GM21360 (cell line): ENCODE measurements around the gene NR6A1.

Experiments
- ATAC-seq: cut with Tn5 transposase; IDR thresholded peaks from one replicate; pipeline ENCODE4 v1.9.1; 2021; ENCODE audit warnings: mild to moderate bottlenecking, moderate library complexity; ENCODE audit not compliant: unreplicated experiment

NR6A1 gene

GRCh38 chr9:124541824-124542223, 229.3 kb downstream of the NR6A1 start:
- ATAC-seq, result no peak

- no peak for ATAC-seq
Observed at GRCh38 chr9:124537926-124538325, 233.2 kb downstream of the NR6A1 start.

DNA sequence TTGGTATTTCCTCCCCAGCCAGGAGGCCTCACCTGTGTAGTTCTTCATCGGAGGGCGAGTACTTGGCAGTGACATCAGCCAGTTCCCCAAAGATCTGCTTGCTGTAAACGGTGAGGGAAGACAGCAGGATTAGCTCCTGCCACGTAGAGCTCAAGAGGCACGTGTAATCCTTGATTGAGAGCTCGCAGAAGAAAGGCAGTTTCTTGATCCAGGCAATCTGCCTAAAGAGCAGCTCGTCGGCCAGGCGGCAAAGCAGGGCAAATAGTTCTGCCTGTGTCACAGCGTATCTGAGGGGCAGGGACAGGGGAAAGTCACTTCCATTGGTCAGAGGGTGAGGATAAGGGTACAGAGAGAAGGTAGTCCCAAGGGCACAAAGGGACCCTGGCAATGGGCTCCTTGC, 235.3 kb downstream of the NR6A1 start:
- ATAC-seq, result no peak

DNA sequence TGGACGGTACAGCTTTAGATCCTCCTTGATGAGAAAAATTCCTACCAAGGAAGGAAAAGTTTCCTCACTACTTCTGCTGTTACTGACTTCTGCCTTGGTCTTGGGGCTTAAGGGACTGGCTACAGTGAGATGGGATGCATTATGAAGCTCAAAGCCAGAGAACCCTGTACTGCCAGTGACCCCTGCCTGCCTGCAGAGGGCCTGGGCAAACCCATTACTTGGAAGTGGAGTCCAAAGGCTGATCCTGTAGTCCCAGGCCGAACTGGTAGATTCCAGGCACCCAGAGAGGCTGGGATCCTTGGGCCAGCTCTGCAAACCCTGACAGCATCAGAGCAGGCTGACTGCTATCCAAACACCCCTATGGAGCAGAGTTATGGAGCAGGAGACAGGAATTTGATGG, 238.2 kb downstream of the NR6A1 start:
- no peak for ATAC-seq

DNA sequence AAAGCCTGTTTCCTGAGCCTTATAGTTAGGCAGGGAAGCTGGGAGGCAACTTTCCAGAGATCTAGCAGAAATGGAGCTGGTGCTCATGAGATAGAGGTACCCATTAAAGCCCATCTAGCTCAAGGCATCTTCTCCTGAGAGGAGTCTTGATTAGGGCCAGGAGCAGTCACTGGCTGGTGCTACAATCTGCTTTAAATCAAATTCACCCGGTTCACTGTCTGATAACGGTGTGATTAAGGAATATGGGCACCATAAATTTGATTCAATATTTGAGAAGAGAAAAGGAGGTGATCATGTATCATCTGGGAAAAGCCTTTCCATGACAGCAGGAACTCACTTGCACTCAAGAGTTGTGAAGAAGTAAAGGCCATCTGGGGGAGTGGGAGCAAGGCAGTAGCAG, 240.0 kb downstream of the NR6A1 start:
- ATAC-seq, result no peak

- ATAC-seq, result no peak
Observed at GRCh38 chr9:124530246-124530645, 240.9 kb downstream of the NR6A1 start.

DNA sequence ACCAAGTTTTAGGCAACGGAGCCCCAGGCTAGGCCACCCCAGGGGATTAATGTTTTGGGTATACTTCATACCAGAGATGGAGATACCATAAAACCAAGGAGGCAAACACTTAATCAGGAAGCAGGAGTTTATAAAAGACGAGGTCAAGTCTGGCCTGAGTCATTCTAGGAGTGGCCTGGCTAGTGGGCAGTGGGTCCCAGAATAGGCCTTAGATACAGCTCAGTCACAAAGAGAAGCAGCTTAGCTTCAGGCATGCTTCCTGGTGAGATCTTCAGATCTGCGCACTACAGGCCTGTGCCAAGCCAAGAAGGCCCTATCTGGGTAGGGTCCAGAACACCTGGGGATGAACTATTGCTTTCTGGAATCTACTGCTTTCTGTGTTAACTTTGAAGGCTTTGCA, 243.3 kb downstream of the NR6A1 start:
- no peak for ATAC-seq

GRCh38 chr9:124526174-124526573, 244.9 kb downstream of the NR6A1 start:
- ATAC-seq, result no peak

GRCh38 chr9:124522121-124523098, 248.7 kb downstream of the NR6A1 start:
- ATAC-seq, result no peak

GRCh38 chr9:124521142-124521541, 250.0 kb downstream of the NR6A1 start:
- no peak for ATAC-seq

DNA sequence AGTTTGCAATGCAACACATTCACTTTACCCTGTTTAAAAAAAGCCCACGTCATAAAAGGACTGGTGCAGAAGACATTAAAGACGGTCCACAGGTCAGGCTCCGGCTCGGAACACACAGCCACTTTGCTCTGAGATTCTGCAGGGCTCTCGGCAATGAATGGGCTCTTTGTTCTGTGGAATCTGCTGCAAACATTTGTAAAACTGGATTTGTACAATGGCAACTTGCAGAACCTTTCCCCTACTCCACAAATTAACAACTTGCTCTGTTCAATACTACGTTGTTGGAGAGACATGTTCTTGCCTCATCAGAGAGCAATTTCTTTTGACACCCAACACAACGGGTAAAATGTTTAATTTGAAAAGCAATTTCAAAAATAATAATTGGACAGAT, 250.9 kb downstream of the NR6A1 start:
- no peak for ATAC-seq

- ATAC-seq, result no peak
Observed at GRCh38 chr9:124518116-124518515, 253.0 kb downstream of the NR6A1 start.

DNA sequence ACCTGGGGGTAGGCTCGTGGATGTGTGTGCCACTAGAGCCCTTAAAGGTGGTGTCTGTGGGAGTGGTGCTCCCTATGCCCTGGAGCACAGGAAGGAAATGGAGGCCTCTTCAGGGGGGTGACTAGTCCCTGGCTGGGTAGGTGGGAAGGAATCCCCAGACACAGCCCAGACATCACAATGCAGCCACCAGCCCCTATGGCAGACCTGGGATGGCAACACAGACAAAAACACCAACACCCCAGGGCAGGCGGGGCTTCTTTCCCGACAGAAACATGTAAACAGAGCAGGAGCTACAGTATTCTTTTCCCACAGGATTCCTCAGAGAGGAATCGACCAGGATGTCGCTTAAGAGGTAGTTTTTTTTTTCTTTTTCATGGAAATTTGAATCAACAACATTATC, 253.5 kb downstream of the NR6A1 start:
- ATAC-seq, result no peak

DNA sequence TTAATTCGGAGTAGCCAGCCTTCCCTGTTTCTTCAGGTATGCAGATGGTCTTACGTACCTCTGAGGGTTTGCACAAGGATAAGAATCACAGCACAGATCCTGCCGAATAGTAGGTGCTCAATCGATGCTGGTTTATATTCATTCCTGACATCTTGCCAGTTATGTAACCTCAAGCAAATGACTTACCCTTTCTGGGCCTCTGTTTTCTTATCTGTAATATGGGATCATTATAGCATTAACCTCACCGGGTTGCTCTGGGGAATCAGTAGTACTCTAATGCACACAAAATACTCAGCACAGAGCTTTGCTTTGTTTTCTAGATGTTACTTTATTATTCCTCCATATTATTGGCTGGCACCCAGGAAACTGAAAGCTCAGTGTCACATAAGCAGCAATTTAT, 256.2 kb downstream of the NR6A1 start:
- ATAC-seq, result no peak

DNA sequence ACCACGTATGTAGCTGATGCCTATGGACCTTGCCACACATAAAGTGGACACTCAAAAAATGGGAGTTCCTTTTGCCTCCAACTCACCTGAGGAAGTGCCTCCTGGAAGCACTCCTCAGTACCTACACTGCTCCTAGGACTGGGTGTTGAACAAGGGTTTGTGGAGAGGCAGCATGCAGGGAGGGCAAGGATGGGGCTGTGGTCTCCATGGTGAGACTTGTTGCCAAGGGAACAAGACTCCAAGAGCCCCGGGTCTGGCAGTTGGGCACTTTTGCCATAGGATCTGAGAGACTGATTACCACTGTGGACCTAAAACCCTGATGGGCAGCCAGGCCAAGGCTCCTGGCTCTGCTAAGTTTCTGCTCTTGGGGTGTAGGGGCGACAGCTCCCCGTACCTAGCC, 257.0 kb downstream of the NR6A1 start:
- ATAC-seq, result no peak

- ATAC-seq, result no peak
Observed at GRCh38 chr9:124513376-124513994, 257.6 kb downstream of the NR6A1 start.

GRCh38 chr9:124512806-124513204, 258.3 kb downstream of the NR6A1 start:
- no peak for ATAC-seq

DNA sequence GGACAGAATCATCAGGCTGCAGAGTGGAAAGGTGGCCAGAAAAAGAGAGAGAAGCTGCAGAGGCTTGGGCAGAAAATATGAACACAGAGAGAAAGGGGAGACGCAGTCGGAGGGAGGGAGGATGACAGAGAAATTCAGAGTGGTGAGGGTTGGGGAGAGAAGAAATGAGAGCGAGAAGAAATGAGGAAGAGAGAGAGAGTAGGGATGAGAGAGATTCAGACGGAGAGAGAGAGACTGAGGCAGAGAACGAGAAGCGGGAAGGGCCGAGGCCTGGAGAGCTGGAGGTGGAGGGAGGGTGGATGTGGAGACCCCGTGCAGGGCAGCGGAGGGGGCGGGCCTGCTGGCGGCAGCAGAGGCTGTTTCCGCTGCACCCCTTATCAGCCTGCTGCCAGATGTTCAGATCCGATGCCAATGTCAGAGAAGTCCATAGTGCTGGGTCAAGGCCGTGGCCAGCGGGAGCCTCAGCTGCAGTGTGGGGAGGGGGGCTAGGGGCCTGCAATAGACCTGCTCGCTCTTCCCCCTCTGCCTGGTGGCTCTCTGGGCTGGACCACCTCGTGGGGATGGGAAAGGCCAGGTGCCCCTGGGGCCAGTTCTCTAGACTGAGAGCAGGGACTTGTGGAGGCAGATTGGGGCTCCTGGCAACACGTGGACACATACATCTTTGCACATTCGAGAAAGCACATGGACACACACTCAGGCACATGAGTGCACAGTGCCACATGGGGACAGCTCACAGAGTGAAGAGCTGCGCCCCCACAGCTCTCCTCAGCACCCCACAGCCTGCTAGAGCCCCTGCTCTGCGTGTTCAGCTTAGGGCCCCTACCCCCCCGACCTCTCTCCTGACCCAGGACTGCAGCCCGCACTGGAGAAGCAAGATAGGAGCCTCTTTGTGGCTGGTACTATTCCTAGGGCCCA, 259.0 kb downstream of the NR6A1 start:
- ATAC-seq, result no peak

- no peak for ATAC-seq
Observed at GRCh38 chr9:124511426-124511840, 259.7 kb downstream of the NR6A1 start.

GRCh38 chr9:124510650-124511425, 260.3 kb downstream of the NR6A1 start:
- ATAC-seq, result no peak
